Loucy (cell line): Measurements from ENCODE around the gene ATAD5.

ENCODE experiments used
- H2AFZ ChIP-seq: fragments of 200-600 bp; sonication (generic); 2 replicates; pipeline ENCODE4 v1.6.0; 2016; ENCODE audit warnings: antibody characterized with exemption, mild to moderate bottlenecking, low read length, moderate library complexity
- H3F3A ChIP-seq: fragments of 200-600 bp; 2 replicates; pipeline ENCODE4 v1.6.0; 2016; ENCODE audit warnings: antibody characterized with exemption, low read depth, mild to moderate bottlenecking
- H3K27me3 ChIP-seq: fragments of 200-600 bp; sonication (generic); 2 replicates; pipeline ENCODE4 v1.6.1; 2014; ENCODE audit warnings: low read length, mild to moderate bottlenecking; ENCODE audit not compliant: insufficient read depth, poor library complexity, severe bottlenecking
- H3K36me3 ChIP-seq: fragments of 200-600 bp; sonication (generic); 2 replicates; pipeline ENCODE4 v1.6.1; 2016; ENCODE audit warnings: low read length; ENCODE audit not compliant: insufficient read depth
- H3K4me1 ChIP-seq: fragments of 200-600 bp; sonication (generic); 2 replicates; pipeline ENCODE4 v1.5.1; 2014; ENCODE audit warnings: low read length, mild to moderate bottlenecking; ENCODE audit not compliant: insufficient read depth, poor library complexity, severe bottlenecking
- H3K4me2 ChIP-seq: fragments of 200-600 bp; sonication (generic); 2 replicates; pipeline ENCODE4 v1.6.0; 2014; ENCODE audit warnings: antibody characterized with exemption, low read length, low read depth, mild to moderate bottlenecking; ENCODE audit not compliant: poor library complexity, severe bottlenecking
- H3K4me3 ChIP-seq: fragments of 200-600 bp; sonication (generic); 2 replicates; pipeline ENCODE4 v1.5.1; 2014; ENCODE audit warnings: low read length, mild to moderate bottlenecking, mixed read lengths; ENCODE audit not compliant: poor library complexity, severe bottlenecking
- H3K79me2 ChIP-seq: fragments of 200-600 bp; sonication (generic); 2 replicates; pipeline ENCODE4 v1.6.1; 2014; ENCODE audit warnings: low read length; ENCODE audit not compliant: insufficient read depth
- H3K9ac ChIP-seq: fragments of 200-600 bp; sonication (generic); 2 replicates; pipeline ENCODE4 v1.6.0; 2014; ENCODE audit warnings: mild to moderate bottlenecking, low read depth, low read length, moderate library complexity; ENCODE audit not compliant: poor library complexity, severe bottlenecking
- H3K9me2 ChIP-seq: fragments of 200-600 bp; sonication (generic); replicated peaks from 2 replicates; pipeline ENCODE4 v1.6.1; 2016; ENCODE audit warnings: low read depth, low read length, mixed read lengths
- H3K9me3 ChIP-seq: fragments of 200-600 bp; sonication (generic); 2 replicates; pipeline ENCODE4 v1.6.1; 2014; ENCODE audit warnings: mild to moderate bottlenecking, antibody characterized with exemption, low read length, low read depth; ENCODE audit not compliant: insufficient read depth
- H4K20me1 ChIP-seq: fragments of 200-600 bp; sonication (generic); 2 replicates; pipeline ENCODE4 v1.6.0; 2014; ENCODE audit warnings: antibody characterized with exemption, low read length, mild to moderate bottlenecking; ENCODE audit not compliant: insufficient read depth, poor library complexity, severe bottlenecking
- EZH2phosphoT487 ChIP-seq: fragments of 200-600 bp; IDR thresholded peaks from 2 replicates; pipeline ENCODE4 v1.6.1; 2018; ENCODE audit warnings: antibody characterized with exemption, mild to moderate bottlenecking, moderate library complexity, borderline replicate concordance
- TF ChIP-seq, protein P1 (sequence below): fragments of 200-600 bp; sonication (generic); conservative IDR thresholded peaks from 2 replicates; pipeline ENCODE4 v1.5.1; 2014; ENCODE audit warnings: mild to moderate bottlenecking, antibody characterized with exemption, low read length

Gene ATAD5

GRCh38 chr17:30913955-30914354 lies 82.2 kb downstream of the ATAD5 start:
- Histone ChIP-seq H3K4me3 (no peak overlapping the region), H3K27me3 (no peaks in the 10 kb centered on the region), H3K9me2 (no peaks in the 10 kb centered on the region), H3K4me1 (no peaks in the 10 kb centered on the region), H2AFZ (no peak overlapping the region), H3F3A (no peaks in the 10 kb centered on the region), H3K36me3 (no peaks in the 10 kb centered on the region), H4K20me1 (no peaks in the 10 kb centered on the region), H3K79me2 (no peaks in the 10 kb centered on the region), H3K9me3 (no peaks in the 10 kb centered on the region), H3K9ac (no peak overlapping the region), H3K4me2 (no peak overlapping the region)
- no peak for TF ChIP-seq EZH2phosphoT487
- TF ChIP-seq, protein P1, sequence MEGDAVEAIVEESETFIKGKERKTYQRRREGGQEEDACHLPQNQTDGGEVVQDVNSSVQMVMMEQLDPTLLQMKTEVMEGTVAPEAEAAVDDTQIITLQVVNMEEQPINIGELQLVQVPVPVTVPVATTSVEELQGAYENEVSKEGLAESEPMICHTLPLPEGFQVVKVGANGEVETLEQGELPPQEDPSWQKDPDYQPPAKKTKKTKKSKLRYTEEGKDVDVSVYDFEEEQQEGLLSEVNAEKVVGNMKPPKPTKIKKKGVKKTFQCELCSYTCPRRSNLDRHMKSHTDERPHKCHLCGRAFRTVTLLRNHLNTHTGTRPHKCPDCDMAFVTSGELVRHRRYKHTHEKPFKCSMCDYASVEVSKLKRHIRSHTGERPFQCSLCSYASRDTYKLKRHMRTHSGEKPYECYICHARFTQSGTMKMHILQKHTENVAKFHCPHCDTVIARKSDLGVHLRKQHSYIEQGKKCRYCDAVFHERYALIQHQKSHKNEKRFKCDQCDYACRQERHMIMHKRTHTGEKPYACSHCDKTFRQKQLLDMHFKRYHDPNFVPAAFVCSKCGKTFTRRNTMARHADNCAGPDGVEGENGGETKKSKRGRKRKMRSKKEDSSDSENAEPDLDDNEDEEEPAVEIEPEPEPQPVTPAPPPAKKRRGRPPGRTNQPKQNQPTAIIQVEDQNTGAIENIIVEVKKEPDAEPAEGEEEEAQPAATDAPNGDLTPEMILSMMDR, result no peak

DNA sequence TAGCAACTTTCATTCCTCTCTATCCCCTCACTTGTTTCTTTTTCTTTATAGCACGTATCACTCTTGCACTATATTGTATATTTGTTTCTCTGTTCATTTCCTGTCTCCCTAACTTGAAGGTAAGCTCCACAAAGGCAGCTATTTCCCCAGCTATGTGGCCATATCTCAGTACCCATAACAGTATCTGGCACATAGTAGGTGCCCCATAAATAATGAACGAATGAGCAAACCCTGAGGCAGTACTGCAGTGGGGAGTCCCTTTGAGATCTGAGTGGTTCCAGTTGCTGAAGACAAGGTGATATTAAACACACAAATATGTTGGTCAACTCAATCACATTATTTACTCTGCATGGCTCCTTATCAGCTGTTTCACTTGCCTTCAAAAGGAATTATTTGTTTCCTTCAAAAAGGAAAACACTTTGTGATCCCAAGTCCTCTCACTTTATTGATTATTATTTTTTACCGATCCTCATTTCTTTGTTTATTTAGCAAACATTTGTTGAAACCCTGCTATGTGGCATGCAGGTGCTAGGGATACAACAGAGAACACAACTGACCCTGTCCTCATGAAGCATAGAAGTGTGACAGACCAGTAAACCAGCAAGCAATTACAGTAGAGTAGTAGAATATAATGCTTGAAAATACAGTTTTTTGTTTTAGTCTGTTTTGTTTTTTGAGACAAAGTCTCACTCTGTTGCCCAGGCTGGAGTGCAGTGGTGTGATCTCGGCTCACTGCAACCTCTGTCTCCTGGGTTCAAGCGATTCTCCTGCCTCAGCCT lies 84.3 kb downstream of the ATAD5 start:
- Histone ChIP-seq H3K4me3 (no peak overlapping the region), H3K4me1 (no peaks in the 10 kb centered on the region), H3K27me3 (no peaks in the 10 kb centered on the region), H3K9ac (no peak overlapping the region), H4K20me1 (no peaks in the 10 kb centered on the region), H3K79me2 (no peaks in the 10 kb centered on the region), H3K36me3 (no peaks in the 10 kb centered on the region), H3K9me2 (no peaks in the 10 kb centered on the region), H3F3A (no peaks in the 10 kb centered on the region), H3K4me2 (no peak overlapping the region), H2AFZ (no peak overlapping the region), H3K9me3 (no peaks in the 10 kb centered on the region)
- TF ChIP-seq EZH2phosphoT487, result no peak

GRCh38 chr17:30917050-30917449 lies 85.3 kb downstream of the ATAD5 start:
- TF ChIP-seq, protein P1, result no peak
- TF ChIP-seq EZH2phosphoT487, result no peak
- H2AFZ ChIP-seq, result no peak overlapping the region

DNA sequence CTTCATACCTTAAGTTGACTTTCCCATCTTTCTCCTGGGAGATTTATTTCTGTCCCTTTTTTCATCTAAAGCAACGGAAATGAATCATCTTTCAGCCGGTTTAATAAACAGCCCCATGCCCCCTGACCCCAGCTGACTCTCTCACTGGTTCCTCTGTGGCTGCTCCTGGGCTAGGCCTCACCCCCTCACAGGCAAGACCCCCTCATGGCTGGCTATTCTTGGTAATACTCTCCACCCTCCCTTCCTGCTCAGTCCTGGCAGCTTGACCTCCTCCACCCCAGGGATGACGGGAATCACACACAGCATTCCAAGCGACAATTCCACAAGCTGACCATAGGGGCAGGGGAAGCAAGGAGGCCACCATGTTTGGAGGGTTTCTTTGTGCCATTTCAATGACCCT lies 88.5 kb downstream of the ATAD5 start:
- H2AFZ ChIP-seq, result no peak overlapping the region
- no peaks in the 10 kb centered on the region for H3K79me2 ChIP-seq
- no peak overlapping the region for H3K4me2 ChIP-seq
- no peak for TF ChIP-seq EZH2phosphoT487
- TF ChIP-seq, protein P1, result no peak
- no peak overlapping the region for H3K9ac ChIP-seq
- no peaks in the 10 kb centered on the region for H3K9me3 ChIP-seq
- no peaks in the 10 kb centered on the region for H3K27me3 ChIP-seq
- H3K36me3 ChIP-seq, result no peaks in the 10 kb centered on the region
- H3K9me2 ChIP-seq, result no peaks in the 10 kb centered on the region
- no peaks in the 10 kb centered on the region for H4K20me1 ChIP-seq
- H3F3A ChIP-seq, result no peaks in the 10 kb centered on the region
- H3K4me3 ChIP-seq, result no peak overlapping the region
- no peaks in the 10 kb centered on the region for H3K4me1 ChIP-seq

More at GRCh38 chr17:30917050-30917449, 85.3 kb downstream of the ATAD5 start:
- Histone ChIP-seq H3K9me3 (no peaks in the 10 kb centered on the region), H3K9me2 (no peaks in the 10 kb centered on the region), H3K4me1 (no peaks in the 10 kb centered on the region), H4K20me1 (no peaks in the 10 kb centered on the region), H3K9ac (no peak overlapping the region), H3K79me2 (no peaks in the 10 kb centered on the region), H3K4me3 (no peak overlapping the region), H3F3A (no peaks in the 10 kb centered on the region), H3K4me2 (no peak overlapping the region), H3K36me3 (no peaks in the 10 kb centered on the region), H3K27me3 (no peaks in the 10 kb centered on the region)
